Measurements from ENCODE around the gene SPIN1. TPM values are rescaled to one million over a fixed set of nuclear protein-coding genes. Genes with fewer than 3 reads are reported as not detected.
"Not testable (repeated sequence)": the region's sequence is repeated elsewhere in the genome, so short reads cannot be mapped to it uniquely, and the experiment has no call there.

Gene SPIN1
- 13.7 TPM for polyA plus RNA-seq (2012; ENCODE audit: missing spikeins)

DNA sequence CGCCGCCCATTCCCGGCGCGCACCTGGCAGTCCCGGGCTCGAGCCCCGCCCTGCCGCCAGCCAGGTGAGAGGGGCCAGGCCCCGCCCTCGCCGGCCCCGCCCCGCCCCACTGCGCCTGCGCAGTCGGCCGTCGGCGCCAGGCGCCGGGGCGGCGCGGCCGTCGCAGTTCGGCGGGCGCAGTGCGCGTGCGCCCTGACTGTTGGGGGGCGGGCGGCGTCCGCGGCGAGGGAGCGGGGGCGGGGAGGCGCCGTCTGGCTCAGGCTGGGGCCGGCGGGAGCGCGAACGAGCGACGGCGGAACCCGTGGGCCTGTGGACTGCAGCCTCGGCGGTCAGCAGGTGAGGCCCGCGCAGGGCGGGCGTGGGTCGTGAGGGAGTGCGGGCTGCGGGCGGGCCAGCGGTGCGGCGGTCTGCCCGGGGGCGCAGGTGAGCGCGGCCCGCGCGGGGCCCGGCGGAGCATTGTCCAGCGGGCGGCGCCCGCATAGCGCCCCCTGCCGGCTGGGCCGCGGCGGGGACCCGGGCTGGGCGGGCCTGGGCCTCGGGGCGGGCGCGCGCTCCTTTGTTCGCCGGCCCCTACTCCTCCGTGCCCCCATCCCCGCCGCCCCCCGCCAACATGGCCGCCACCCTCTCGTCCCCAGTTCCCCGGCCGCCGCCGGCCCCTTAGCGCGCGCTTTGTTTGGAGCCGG lies at the start of gene SPIN1:
SPIN1 (plus strand) TSS at position 242 of the 683 bp plus-strand sequence. CDS start 38,096 bp downstream, outside the sequence.
- peak; percentile 95 for FAIRE-seq
- peak; percentile 85 for DNase-seq (ENCODE audit: insufficient read length)
- TF ChIP-seq POLR2AphosphoS5 (IDR thresholded peaks at IDR 0.05; ENCODE audit: low read depth, low read length): peak; percentile 43; the same call in 1 of the 2 replicates
- peak; percentile 67; the same call in 1 of the 2 replicates for TF ChIP-seq POLR2A (IDR thresholded peaks at IDR 0.05; ENCODE audit: low read depth, low read length)
- no peak for TF ChIP-seq TAF1 (IDR thresholded peaks at IDR 0.05; ENCODE audit: borderline replicate concordance, low read depth, low read length)

DNA sequence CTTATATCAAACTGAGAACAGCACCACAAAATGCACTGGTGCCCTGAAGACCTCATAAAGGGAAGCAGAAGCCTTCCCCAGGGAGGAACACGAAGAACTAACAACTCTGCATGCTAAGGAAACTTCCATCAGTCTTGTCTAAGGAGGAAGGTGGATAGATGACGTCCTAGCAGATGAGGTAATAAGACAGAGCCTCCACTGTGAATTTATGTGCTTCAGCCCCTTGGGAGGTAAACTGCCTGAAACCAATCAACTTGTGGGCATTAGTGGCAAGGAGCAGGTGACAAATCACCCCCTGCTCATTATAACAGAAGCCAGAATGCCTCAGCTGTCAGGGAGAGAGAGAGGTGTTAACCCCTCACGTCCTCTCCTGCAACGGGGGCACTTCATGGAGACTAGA lies 48.9 kb upstream of the SPIN1 start:
- DNase-seq (ENCODE audit: insufficient read length): no peak
- TF ChIP-seq POLR2AphosphoS5 (IDR thresholded peaks at IDR 0.05; ENCODE audit: low read depth, low read length) (no peak), TAF1 (IDR thresholded peaks at IDR 0.05; ENCODE audit: borderline replicate concordance, low read depth, low read length) (no peak), POLR2A (IDR thresholded peaks at IDR 0.05; ENCODE audit: low read depth, low read length) (no peak)
- no peak for FAIRE-seq

DNA sequence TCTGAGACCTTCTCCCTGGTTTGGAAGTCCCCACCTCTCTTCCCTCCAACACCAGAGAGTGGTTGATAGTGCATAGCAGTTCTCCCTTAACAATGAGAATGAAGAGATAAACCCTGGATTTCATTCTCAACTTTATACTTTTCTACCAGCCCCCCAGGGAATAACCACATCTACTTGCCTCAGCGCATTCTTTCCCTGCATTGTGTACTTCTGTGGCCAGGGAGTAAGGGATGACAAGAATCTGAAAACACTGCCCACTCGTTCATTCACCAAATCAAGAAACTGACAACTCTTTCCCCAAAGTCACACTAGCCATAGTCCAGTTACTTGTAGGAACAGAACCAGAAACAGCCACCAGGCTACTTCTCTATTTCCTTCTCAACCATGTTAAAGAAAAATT lies 46.0 kb upstream of the SPIN1 start:
- TF ChIP-seq TAF1 (IDR thresholded peaks at IDR 0.05; ENCODE audit: borderline replicate concordance, low read depth, low read length) (no peak), POLR2A (IDR thresholded peaks at IDR 0.05; ENCODE audit: low read depth, low read length) (no peak), POLR2AphosphoS5 (IDR thresholded peaks at IDR 0.05; ENCODE audit: low read depth, low read length) (no peak)
- no peak for DNase-seq (ENCODE audit: insufficient read length)
- FAIRE-seq: no peak

DNA sequence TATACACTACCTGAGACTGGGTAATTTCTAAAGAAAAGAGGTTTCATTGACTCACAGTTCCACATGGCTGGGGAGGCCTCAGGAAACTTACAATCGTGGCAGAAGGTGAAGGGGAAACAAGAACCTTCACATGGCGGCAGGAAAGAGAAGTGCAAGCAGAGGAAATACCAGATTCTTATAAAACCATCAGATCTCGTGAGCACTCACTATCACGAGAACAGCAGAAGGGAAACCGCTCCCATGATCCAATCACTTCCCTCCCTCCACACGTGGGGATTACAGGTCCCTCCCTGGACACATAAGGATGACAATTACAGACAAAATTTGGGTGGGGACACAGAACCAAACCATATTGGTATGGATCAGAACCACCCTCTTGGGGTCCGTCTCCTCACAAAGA lies 44.2 kb upstream of the SPIN1 start:
- DNase-seq (ENCODE audit: insufficient read length) (no peak), FAIRE-seq (no peak)
- TF ChIP-seq TAF1 (IDR thresholded peaks at IDR 0.05; ENCODE audit: borderline replicate concordance, low read depth, low read length) (no peak), POLR2A (IDR thresholded peaks at IDR 0.05; ENCODE audit: low read depth, low read length) (no peak)

- not testable (repeated sequence) for DNase-seq (ENCODE audit: insufficient read length); FAIRE-seq
These were observed 37.9 kb upstream of the SPIN1 start for GRCh38 chr9:88350354-88350753.

- FAIRE-seq (no peak), DNase-seq (ENCODE audit: insufficient read length) (no peak)
- TF ChIP-seq TAF1 (IDR thresholded peaks at IDR 0.05; ENCODE audit: borderline replicate concordance, low read depth, low read length): no peak
- TF ChIP-seq POLR2AphosphoS5 (IDR thresholded peaks at IDR 0.05; ENCODE audit: low read depth, low read length): no peak
- TF ChIP-seq POLR2A (IDR thresholded peaks at IDR 0.05; ENCODE audit: low read depth, low read length): no peak
These were observed 33.1 kb upstream of the SPIN1 start for GRCh38 chr9:88355166-88355565.

GRCh38 chr9:88357250-88357649 lies 31.0 kb upstream of the SPIN1 start:
- DNase-seq (ENCODE audit: insufficient read length); FAIRE-seq: not testable (repeated sequence)

GRCh38 chr9:88358723-88359122 lies 29.5 kb upstream of the SPIN1 start:
- FAIRE-seq: no peak
- no peak for DNase-seq (ENCODE audit: insufficient read length)
- TF ChIP-seq TAF1 (IDR thresholded peaks at IDR 0.05; ENCODE audit: borderline replicate concordance, low read depth, low read length) (no peak), POLR2A (IDR thresholded peaks at IDR 0.05; ENCODE audit: low read depth, low read length) (no peak), POLR2AphosphoS5 (IDR thresholded peaks at IDR 0.05; ENCODE audit: low read depth, low read length) (no peak)

GRCh38 chr9:88359974-88360373 lies 28.3 kb upstream of the SPIN1 start:
- no peak for FAIRE-seq
- no peak for DNase-seq (ENCODE audit: insufficient read length)
- TF ChIP-seq POLR2AphosphoS5 (IDR thresholded peaks at IDR 0.05; ENCODE audit: low read depth, low read length): no peak
- TF ChIP-seq TAF1 (IDR thresholded peaks at IDR 0.05; ENCODE audit: borderline replicate concordance, low read depth, low read length): no peak
- TF ChIP-seq POLR2A (IDR thresholded peaks at IDR 0.05; ENCODE audit: low read depth, low read length): no peak

DNA sequence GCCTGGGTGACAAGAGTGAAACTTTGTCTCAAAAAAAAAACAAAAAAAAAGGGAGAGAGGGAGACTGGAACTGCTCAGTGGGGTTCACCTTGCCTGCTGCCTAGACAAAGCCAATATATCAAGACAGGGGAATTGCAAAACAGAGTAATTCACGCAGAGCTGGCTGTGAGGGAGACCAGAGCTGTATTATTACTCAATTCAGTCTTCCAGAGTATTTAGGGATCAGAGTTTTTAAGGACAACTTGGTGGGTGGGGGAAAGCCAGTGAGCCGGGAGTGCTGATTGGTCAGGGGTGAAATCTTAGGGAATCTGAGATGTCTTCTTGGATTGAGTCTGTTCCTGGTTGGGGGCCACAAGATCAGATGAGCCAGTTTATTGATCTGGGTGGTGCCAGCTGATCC lies 25.6 kb upstream of the SPIN1 start:
- no peak for FAIRE-seq
- no peak for DNase-seq (ENCODE audit: insufficient read length)
- TF ChIP-seq TAF1 (IDR thresholded peaks at IDR 0.05; ENCODE audit: borderline replicate concordance, low read depth, low read length) (no peak), POLR2AphosphoS5 (IDR thresholded peaks at IDR 0.05; ENCODE audit: low read depth, low read length) (no peak), POLR2A (IDR thresholded peaks at IDR 0.05; ENCODE audit: low read depth, low read length) (no peak)

DNA sequence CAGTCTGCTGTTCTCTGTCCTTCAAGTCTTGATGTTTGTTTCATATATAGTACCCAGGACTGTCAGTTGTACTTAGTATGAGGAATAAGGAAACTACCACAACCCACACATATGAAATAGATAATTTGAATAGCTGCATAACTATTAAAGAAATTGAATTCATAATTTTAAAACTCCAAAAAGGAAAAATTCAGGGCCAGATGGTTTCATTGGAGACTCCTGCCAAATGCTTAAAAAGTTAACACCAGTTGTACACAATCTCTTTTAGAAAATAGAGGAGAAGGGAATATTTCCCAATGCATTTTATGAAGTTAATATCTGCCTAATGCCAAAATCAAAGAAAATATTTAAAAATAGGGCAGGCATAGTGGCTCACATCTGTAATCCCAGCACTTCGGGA lies 24.6 kb upstream of the SPIN1 start:
- TF ChIP-seq POLR2A (IDR thresholded peaks at IDR 0.05; ENCODE audit: low read depth, low read length) (no peak), POLR2AphosphoS5 (IDR thresholded peaks at IDR 0.05; ENCODE audit: low read depth, low read length) (no peak), TAF1 (IDR thresholded peaks at IDR 0.05; ENCODE audit: borderline replicate concordance, low read depth, low read length) (no peak)
- FAIRE-seq: no peak

GRCh38 chr9:88364706-88365105 lies 23.5 kb upstream of the SPIN1 start:
- DNase-seq (ENCODE audit: insufficient read length) (no peak), FAIRE-seq (no peak)
- TF ChIP-seq POLR2A (IDR thresholded peaks at IDR 0.05; ENCODE audit: low read depth, low read length): no peak
- no peak for TF ChIP-seq TAF1 (IDR thresholded peaks at IDR 0.05; ENCODE audit: borderline replicate concordance, low read depth, low read length)
- TF ChIP-seq POLR2AphosphoS5 (IDR thresholded peaks at IDR 0.05; ENCODE audit: low read depth, low read length): no peak

More for the DNA sequence above, 24.6 kb upstream of the SPIN1 start:
- no peak for DNase-seq (ENCODE audit: insufficient read length)

- DNase-seq (ENCODE audit: insufficient read length) (no peak), FAIRE-seq (no peak)
- TF ChIP-seq TAF1 (IDR thresholded peaks at IDR 0.05; ENCODE audit: borderline replicate concordance, low read depth, low read length) (no peak), POLR2AphosphoS5 (IDR thresholded peaks at IDR 0.05; ENCODE audit: low read depth, low read length) (no peak), POLR2A (IDR thresholded peaks at IDR 0.05; ENCODE audit: low read depth, low read length) (no peak)
These were observed 17.9 kb upstream of the SPIN1 start for GRCh38 chr9:88370346-88370745.
